Kidney epithelial cell (primary cell): ENCODE measurements around the gene TBC1D12. TPM values are rescaled to one million over a fixed set of nuclear protein-coding genes. Genes with fewer than 3 reads are reported as not detected.

Experiments used
- DNase-seq: peaks from one replicate; pipeline ENCODE4 v3.0.0-alpha.2; 2010; ENCODE audit warnings: low read depth
- H3K27me3 ChIP-seq: 2 replicates; pipeline ENCODE4 v1.6.0; 2011; ENCODE audit warnings: low read length; ENCODE audit not compliant: control insufficient read depth, insufficient read depth
- H3K36me3 ChIP-seq: 2 replicates; pipeline ENCODE4 v1.5.1; 2011; ENCODE audit warnings: low read length; ENCODE audit not compliant: control insufficient read depth, insufficient read depth
- H3K4me3 ChIP-seq: 2 replicates; pipeline ENCODE4 v1.5.1; 2011; ENCODE audit warnings: low read depth, mild to moderate bottlenecking, control low read depth, low read length
- total RNA-seq: library from RNA; depleted of rRNA; stranded (reverse); fragments of >200 nt; gene quantifications from 2 replicates; pipeline ENCODE4 v1.2.3, GENCODE V29; 2015
- TF ChIP-seq, protein P1 (sequence below): IDR thresholded peaks from 2 replicates; pipeline ENCODE4 v1.5.1; 2011; ENCODE audit warnings: mild to moderate bottlenecking, moderate library complexity, low read length, control low read depth, inconsistent platforms; ENCODE audit not compliant: insufficient read depth, poor library complexity, severe bottlenecking

TBC1D12 gene
- total RNA-seq, 1 donor from 2014 or later: 6.7 TPM

DNA sequence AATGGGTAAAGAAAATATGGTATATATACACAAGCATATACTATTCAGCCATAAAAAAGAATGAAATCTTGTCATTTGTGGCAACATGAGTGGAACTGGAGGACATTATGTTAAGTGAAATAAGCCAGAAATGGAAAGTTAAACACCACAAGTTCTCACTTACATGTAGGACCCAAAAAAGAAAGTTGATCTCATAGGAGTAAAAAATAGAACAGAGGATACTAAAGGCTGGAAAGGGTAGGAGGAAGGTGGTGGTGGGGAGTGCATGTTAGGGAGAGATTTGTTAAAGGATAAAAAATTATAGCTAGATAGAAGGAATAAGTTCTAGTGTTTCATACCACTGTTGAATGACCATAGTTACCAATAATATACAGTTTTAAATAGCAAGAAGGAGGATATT is 48.4 kb downstream of the TBC1D12 start:
- DNase-seq: no peak
- Histone ChIP-seq H3K36me3 (no peaks in the 10 kb centered on the region), H3K4me3 (no peak overlapping the region), H3K27me3 (no peaks in the 10 kb centered on the region)
- TF ChIP-seq, protein P1, sequence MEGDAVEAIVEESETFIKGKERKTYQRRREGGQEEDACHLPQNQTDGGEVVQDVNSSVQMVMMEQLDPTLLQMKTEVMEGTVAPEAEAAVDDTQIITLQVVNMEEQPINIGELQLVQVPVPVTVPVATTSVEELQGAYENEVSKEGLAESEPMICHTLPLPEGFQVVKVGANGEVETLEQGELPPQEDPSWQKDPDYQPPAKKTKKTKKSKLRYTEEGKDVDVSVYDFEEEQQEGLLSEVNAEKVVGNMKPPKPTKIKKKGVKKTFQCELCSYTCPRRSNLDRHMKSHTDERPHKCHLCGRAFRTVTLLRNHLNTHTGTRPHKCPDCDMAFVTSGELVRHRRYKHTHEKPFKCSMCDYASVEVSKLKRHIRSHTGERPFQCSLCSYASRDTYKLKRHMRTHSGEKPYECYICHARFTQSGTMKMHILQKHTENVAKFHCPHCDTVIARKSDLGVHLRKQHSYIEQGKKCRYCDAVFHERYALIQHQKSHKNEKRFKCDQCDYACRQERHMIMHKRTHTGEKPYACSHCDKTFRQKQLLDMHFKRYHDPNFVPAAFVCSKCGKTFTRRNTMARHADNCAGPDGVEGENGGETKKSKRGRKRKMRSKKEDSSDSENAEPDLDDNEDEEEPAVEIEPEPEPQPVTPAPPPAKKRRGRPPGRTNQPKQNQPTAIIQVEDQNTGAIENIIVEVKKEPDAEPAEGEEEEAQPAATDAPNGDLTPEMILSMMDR: no peak

DNA sequence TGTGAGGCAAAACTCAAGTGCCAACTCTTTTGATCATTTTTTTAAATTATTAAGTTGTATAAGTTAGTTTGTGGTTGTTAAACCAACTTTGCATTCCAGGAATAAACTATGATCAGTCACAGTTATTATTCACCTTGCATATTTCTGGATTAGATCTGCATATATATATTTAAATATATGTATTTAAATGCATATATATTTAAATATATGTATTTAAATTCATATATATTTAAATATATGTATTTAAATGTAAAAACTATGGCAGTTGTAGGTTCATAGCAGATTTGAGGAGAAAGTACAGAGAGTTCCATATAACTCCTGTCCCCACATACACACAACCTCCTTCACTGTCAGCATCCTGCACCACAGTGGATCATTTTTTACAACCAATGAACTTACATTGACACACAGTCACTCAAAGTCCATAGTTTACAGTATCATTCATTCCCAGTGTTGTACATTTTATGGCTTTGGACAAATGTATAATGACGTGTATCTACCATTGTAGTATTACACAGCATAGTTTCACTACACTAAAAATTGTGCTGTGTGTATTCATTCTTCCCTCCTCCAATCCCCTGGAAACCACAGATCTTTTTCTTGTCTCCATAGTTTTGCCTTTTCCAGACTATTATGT is 49.7 kb downstream of the TBC1D12 start:
- DNase-seq: no peak
- Histone ChIP-seq H3K4me3 (no peak overlapping the region), H3K36me3 (no peaks in the 10 kb centered on the region), H3K27me3 (no peaks in the 10 kb centered on the region)
- TF ChIP-seq, protein P1: no peak

GRCh38 chr10:94456942-94457341 is 54.6 kb downstream of the TBC1D12 start:
- H3K4me3 ChIP-seq: no peak overlapping the region

DNA sequence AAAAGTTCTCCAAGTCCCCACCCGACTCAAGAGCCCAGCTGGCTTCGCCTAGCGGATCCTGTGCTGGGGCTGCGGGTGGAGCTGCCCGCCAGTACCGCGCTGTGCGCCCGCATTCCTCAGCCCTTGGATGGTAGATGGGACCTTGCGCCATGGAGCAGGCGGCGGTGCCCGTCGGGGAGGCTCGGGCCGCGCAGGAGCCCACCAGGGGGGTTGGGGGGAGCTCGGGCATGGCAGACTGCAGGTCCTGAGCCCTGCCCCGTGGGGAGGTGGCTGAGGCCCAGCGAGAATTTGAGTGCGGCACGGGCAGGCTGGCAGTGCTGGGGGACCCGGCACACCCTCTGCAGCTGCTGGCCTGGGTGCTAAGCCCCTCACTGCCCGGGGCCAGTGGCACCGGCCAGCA is 57.0 kb downstream of the TBC1D12 start:
- TF ChIP-seq, protein P1: no peak
- Histone ChIP-seq H3K4me3 (no peak overlapping the region), H3K36me3 (no peaks in the 10 kb centered on the region), H3K27me3 (no peaks in the 10 kb centered on the region)
- DNase-seq: no peak

More at GRCh38 chr10:94456942-94457341, 54.6 kb downstream of the TBC1D12 start:
- no peak for DNase-seq
- Histone ChIP-seq H3K27me3 (no peaks in the 10 kb centered on the region), H3K36me3 (no peaks in the 10 kb centered on the region)
- TF ChIP-seq, protein P1: no peak

- H3K27me3 ChIP-seq: no peaks in the 10 kb centered on the region
- TF ChIP-seq, protein P1: no peak
- H3K4me3 ChIP-seq: no peak overlapping the region
- no peaks in the 10 kb centered on the region for H3K36me3 ChIP-seq
- no peak for DNase-seq
These were observed 59.2 kb downstream of the TBC1D12 start for GRCh38 chr10:94461503-94461902.

DNA sequence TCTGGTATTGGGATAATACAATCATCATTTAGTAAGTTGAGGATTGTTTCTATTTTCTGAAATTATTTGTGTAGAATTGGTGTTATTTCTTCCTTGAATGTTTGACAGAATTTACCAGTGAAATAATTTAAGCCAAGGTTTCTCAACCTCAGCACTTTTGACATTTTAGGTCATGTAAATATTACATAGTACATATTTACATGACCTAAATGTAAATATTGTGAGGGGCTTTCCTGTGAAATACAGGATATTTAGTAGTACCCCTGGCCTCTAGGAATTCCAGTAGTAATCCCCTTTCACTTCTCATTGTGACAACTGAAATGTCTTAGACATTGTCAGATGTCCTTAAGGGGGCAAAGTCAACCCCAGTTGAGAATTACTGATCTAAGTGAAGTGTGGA is 59.8 kb downstream of the TBC1D12 start:
- Histone ChIP-seq H3K27me3 (no peaks in the 10 kb centered on the region), H3K36me3 (no peaks in the 10 kb centered on the region), H3K4me3 (no peak overlapping the region)
- DNase-seq: no peak
- TF ChIP-seq, protein P1: no peak
